ENCODE data around the gene RSBN1L.

DNA sequence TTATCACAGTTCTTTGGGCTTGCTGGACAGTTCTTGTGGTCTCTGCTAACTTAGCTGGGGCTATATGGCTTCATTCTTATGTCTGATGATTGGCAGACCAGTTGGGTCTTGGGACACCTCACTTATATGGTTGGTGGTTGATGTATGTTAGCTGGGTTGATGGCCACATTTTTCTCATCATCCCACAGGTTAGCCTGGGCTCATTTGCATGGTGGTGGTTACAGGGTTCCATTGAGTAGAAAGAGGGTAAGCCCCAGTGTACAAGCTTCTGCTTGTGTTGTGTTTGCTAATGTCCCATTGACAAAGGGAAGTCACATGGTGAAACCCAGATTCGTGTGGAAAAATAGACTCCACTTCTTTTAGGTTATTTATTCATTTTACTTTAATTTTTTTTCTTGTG, 61.3 kb downstream of the RSBN1L start:
- TF ChIP-seq, protein P1, sequence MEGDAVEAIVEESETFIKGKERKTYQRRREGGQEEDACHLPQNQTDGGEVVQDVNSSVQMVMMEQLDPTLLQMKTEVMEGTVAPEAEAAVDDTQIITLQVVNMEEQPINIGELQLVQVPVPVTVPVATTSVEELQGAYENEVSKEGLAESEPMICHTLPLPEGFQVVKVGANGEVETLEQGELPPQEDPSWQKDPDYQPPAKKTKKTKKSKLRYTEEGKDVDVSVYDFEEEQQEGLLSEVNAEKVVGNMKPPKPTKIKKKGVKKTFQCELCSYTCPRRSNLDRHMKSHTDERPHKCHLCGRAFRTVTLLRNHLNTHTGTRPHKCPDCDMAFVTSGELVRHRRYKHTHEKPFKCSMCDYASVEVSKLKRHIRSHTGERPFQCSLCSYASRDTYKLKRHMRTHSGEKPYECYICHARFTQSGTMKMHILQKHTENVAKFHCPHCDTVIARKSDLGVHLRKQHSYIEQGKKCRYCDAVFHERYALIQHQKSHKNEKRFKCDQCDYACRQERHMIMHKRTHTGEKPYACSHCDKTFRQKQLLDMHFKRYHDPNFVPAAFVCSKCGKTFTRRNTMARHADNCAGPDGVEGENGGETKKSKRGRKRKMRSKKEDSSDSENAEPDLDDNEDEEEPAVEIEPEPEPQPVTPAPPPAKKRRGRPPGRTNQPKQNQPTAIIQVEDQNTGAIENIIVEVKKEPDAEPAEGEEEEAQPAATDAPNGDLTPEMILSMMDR (IDR thresholded peaks at IDR 0.05; ENCODE audit: insufficient read depth, low read depth, low read length), result no peak
- no peak for TF ChIP-seq EZH2 (IDR thresholded peaks at IDR 0.05; ENCODE audit: insufficient read depth, low read length)

Measured in astrocyte (in vitro differentiated cells and primary cell).